ENCODE data around the gene SPDL1. TPM values are rescaled to one million over a fixed set of nuclear protein-coding genes. Genes with fewer than 3 reads are reported as not detected.

The SPDL1 gene
- total RNA-seq, 4 donors from 2014 or later = 5.8 to 19.2 (median 9.9) TPM

DNA sequence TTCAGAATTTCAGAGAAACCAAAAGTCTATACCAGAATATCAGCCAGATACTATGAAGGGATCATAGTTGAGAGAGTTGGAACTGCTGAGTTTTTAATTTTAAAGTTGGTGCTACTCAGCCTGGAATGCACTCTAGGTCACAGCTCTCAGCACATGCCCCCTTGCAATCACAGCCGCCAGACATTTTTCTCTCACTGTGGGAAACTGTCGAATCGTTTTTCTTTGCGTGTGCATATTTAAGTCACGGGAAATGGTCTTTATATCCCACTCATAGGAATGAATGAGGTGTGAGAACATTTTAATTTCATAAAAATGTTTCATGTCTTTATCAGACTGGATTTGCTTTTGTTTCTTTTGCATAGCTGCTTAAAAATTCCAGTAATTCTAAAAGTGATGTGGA, 12.2 kb upstream of the SPDL1 start:
- TF ChIP-seq, protein P1, sequence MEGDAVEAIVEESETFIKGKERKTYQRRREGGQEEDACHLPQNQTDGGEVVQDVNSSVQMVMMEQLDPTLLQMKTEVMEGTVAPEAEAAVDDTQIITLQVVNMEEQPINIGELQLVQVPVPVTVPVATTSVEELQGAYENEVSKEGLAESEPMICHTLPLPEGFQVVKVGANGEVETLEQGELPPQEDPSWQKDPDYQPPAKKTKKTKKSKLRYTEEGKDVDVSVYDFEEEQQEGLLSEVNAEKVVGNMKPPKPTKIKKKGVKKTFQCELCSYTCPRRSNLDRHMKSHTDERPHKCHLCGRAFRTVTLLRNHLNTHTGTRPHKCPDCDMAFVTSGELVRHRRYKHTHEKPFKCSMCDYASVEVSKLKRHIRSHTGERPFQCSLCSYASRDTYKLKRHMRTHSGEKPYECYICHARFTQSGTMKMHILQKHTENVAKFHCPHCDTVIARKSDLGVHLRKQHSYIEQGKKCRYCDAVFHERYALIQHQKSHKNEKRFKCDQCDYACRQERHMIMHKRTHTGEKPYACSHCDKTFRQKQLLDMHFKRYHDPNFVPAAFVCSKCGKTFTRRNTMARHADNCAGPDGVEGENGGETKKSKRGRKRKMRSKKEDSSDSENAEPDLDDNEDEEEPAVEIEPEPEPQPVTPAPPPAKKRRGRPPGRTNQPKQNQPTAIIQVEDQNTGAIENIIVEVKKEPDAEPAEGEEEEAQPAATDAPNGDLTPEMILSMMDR (IDR thresholded peaks at IDR 0.05; ENCODE audit: low read depth) = no peak

DNA sequence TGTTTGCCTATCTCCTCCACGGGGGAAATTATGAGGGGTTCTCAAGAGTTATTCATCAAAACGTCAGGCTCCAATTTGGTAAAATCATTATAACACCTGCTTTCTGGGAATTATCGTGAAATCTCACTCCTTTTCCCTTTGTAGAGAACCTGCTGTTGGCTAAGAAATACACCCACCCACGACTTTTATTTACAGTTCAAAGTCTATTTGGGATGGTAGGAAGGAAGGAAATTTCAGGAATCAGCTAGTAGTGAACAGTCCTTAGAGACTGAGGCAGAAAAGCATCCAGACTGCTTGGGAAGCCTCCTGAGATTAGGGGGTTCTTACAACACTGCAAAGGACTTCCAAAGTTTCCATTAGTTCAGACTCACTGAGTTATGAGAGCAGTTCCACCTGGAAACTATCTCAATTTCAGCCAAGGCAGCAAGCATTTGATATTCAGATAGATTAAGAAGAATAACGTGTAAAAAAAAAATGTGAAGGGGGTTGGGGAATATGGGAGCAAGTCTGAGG, 9.4 kb upstream of the SPDL1 start:
- TF ChIP-seq, protein P1 (IDR thresholded peaks at IDR 0.05; ENCODE audit: low read depth) = no peak

DNA sequence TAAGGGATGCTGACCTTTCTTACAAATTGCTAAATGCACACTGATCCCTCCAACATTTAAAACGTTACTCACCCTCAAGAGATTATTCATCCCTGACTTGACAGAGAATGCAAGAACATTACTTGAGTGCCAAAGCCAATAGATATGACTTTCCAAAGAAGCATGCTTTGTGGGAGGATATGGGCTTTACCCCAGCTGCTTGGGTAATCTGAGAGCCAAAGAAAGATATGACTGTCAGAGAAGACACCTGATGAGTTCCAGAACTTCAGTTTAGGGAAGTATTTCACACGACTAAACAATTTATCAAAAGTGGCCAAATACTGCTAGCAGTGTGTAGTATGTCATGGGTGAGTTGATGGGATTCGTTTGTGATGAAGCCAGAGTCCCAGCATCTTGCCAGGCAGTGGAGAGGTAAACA, 7.4 kb upstream of the SPDL1 start:
- TF ChIP-seq, protein P1 (IDR thresholded peaks at IDR 0.05; ENCODE audit: low read depth) = no peak

DNA sequence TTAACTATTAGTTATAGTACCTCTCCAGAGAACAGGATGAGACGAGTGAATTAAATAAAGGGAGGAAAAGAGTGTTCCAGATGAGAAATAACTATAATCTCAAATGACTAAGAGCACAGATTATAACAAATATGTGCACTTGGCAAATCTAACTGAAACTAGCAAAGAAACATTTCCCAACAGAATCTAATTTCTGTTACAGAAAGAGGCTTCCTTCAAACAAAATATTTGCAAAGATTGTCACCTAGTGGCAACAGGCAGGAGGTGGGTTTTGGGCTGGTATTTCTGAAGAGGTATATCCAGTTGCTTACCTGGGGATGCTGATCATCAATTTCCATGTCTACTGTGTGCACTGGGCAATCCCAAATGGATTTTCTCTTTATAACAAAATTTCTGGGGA, 5.6 kb upstream of the SPDL1 start:
- TF ChIP-seq, protein P1 (IDR thresholded peaks at IDR 0.05; ENCODE audit: low read depth) = no peak

DNA sequence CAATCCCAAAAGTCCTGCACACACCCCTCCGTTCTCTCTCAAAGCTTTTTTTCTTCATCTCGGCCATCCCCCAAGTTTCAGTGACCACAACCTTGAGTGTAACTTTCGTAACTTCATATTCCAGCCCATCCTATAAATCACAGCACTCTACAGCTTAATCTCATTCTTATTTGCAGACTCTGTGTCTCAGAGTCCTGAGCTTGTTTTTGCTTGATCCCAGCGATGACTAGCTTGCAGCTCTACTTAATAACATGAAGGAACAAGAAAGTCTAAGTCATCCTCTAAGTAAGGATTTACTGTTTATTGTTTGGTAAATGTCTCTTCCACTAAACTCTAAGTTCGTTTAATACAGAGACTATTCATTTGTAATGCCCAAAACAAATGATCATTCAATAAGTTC, 2.6 kb upstream of the SPDL1 start:
- TF ChIP-seq, protein P1 (IDR thresholded peaks at IDR 0.05; ENCODE audit: low read depth) = no peak

DNA sequence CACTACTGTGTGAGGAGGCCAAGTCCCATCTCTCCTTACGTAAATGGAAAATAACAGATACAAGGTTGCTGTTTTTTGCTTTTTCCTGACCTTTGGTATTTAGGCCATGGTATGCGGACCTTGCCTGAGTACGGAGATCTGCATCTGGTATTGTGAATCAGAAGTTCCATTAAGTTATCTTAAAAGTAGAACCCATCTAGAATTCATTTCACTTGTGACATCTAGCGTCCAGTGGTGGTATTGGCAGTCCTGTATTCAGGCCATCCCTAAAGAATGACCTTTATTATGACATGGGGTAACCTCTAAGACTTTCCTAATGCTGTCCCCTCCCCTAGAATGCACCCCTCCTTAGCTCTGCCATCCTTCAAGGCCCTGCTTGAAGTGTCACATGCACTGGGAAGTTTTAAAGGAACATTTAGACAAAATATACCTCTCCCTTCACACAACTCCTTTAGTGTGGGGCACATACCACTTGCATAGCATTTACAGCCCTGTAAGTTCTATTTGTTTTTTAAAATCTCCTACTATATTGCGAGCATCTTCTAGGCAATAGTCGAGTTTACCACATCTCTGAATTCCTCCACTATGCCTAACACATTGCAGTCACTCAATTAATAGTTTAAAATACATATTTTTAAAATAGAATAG, 1.9 kb upstream of the SPDL1 start:
- TF ChIP-seq, protein P1 (IDR thresholded peaks at IDR 0.05; ENCODE audit: low read depth) = no peak

DNA sequence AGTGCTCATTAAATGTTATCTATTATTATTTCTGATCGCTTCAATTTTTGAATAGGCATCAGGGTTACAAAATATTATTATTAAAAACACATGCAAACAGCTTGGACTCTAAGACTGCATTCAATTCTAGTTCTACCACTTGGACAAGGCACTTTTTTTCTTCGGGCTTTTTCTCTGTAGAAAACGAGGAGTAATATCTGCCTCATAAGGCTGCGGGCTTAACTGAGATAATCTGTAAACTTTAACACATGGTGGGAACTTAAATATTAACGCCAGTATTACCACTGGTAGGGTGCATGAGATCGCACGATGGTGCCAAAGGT, 511 bp upstream of the SPDL1 start:
- TF ChIP-seq, protein P1 (IDR thresholded peaks at IDR 0.05; ENCODE audit: low read depth) = no peak
